Heart left ventricle (tissue), 16 donors: Measurements from ENCODE around the gene LRIG1. TPM values are rescaled to one million over a fixed set of nuclear protein-coding genes. Genes with fewer than 3 reads are reported as not detected.
A peak's percentile ranks its signal among the peaks of the same experiment; 100 is the strongest.

Experiments
- ATAC-seq, 4 donors: fragments of 200-7000 bp; cut with Tn5 transposase; one replicate each; pipeline ENCODE4 v1.9.1; 2020 to 2022; ENCODE audit warnings: moderate library complexity in 4 of 4, mild to moderate bottlenecking in 3 of 4, moderate number of reproducible peaks in 1 of 4
- DNase-seq, 5 donors: peaks; one replicate each; pipeline ENCODE4 v3.0.0-alpha.2; 2020
- H3K27ac ChIP-seq, 12 donors: fragments of 200-600 bp; sonication (generic) in 4 of 12; one replicate each; pipeline versions ENCODE4 v1.5.0 to v1.8.0; 2016 to 2022; ENCODE audit warnings: mild to moderate bottlenecking in 2 of 12
- H3K27me3 ChIP-seq, 9 donors: fragments of 200-600 bp; sonication (generic) in 2 of 9; one replicate each; pipeline versions ENCODE4 v1.5.1 to v1.8.0; 2016 to 2022; ENCODE audit warnings: mild to moderate bottlenecking in 3 of 9
- H3K36me3 ChIP-seq, 9 donors: fragments of 200-600 bp; sonication (generic) in 2 of 9; one replicate each; pipeline versions ENCODE4 v1.5.0 to v1.8.0; 2018 to 2022; ENCODE audit warnings: mild to moderate bottlenecking in 2 of 9
- H3K4me1 ChIP-seq, 12 donors: fragments of 200-600 bp; sonication (generic) in 4 of 12; one replicate each; pipeline versions ENCODE4 v1.5.0 to v1.8.0; 2016 to 2022; ENCODE audit warnings: mild to moderate bottlenecking in 3 of 12
- H3K4me3 ChIP-seq, 12 donors: fragments of 200-600 bp; sonication (generic) in 4 of 12; one replicate each; pipeline versions ENCODE4 v1.5.0 to v1.8.0; 2017 to 2022; ENCODE audit warnings: mild to moderate bottlenecking in 9 of 12, moderate library complexity in 4 of 12
- H3K9me3 ChIP-seq, 12 donors: fragments of 200-600 bp; sonication (generic) in 4 of 12; one replicate each; pipeline versions ENCODE4 v1.5.0 to v1.8.0; 2016 to 2022; ENCODE audit warnings: mild to moderate bottlenecking in 1 of 12
- CTCF ChIP-seq, 12 donors: fragments of 200-600 bp; sonication (generic) in 4 of 12; IDR thresholded peaks; one replicate each; pipeline versions ENCODE4 v1.5.0 to v1.8.0; 2018 to 2022; ENCODE audit warnings: antibody characterized with exemption in 12 of 12, mild to moderate bottlenecking in 5 of 12
- POLR2A ChIP-seq, 2 donors: fragments of 450-650 bp; IDR thresholded peaks; one replicate each; pipeline ENCODE4 v1.6.1; 2017; ENCODE audit warnings: antibody characterized with exemption in 2 of 2, mild to moderate bottlenecking in 2 of 2, moderate library complexity in 2 of 2
- WGBS, 4 donors: extraction: QIAGEN DNeasy Blood & Tissue Kit in 2 of 4; methylation state at CpG; one replicate each; pipeline versions ENCODE4 v1.1.5 to v1.1.7; 2013 to 2018; 5-methylcytosine and 5-hydroxymethylcytosine counted together
- intact Hi-C, 10 donors: fragments of 100-400 bp; cut with DNase I; formaldehyde crosslinking; loops; one replicate each; pipeline versions ENCODE4 v1.11.1 to v1.14.2; 2022
- polyA plus RNA-seq, 2 donors: library from polyadenylated mRNA; stranded (reverse); fragments of 200-250 nt; gene quantifications; one replicate each; pipeline ENCODE4 v1.2.3, GENCODE V29; 2013
- total RNA-seq, 9 donors: library from RNA; depleted of rRNA in 2 of 9; stranded (reverse); fragments of >200 nt in 2 of 9; fragmentation: NEBNext Ultra II Directional in 3 of 9; extraction: Animal tissue kit (Norgen Biotek cat#: 25700) in 3 of 9; gene quantifications; one replicate each; pipeline versions ENCODE4 v1.1.0 to v1.2.4, GENCODE V29; 2016 to 2023
- donor health status: ischemic (EF 13 %, LVEDD 7.1; RV severe dilation, severe dysfunction).
- donor health status: healthy with polysubstance abuse.
- donor health status: DM: no; HTN: yes; CAD: no.
- donor health status: DM: no; HTN: no; CAD: no.
- donor health status: ischemic (EF 25% LVEDD 6.9; RV normal size, moderate dysfunction).
- donor health status: ischemic (EF 25% LVEDD 5.7; RV mildly dilated, moderate dysfunction).
- donor health status: healthy.
- donor health status: DM: yes; HTN: yes; CAD: no.
- donor health status: ischemic (EF 35%, LVEDD 5.7; RV mildly dilated, moderate dysfunction).
- donor health status: nonischemic (EF 11% LVEDD 7.7; RV severe dilation, severe dysfunction).
- donor health status: DM: yes; HTN: yes; CAD: no.
- donor health status: PGD.
- donor health status: ischemic (EF 29% LVEDD 5.4; RV normal size, mild dysfunction).
- donor health status: nonischemic (EF 23%, LVEDD 6.1; RV moderate dilation, normal function).

Gene LRIG1
- total and polyA plus RNA-seq, 11 donors, result 42.3 to 161 (median 88.8) TPM

GRCh38 chr3:66403323-66403990 is 97.4 kb downstream of the LRIG1 start:
- WGBS, 4 donors, result 81 to 87% (median 86%) methylated on average over 12 to 13 of the region's 13 CpGs
- ATAC-seq (no peak), DNase-seq (peak in 1 of 5 donors; percentile 17)
- H3K27me3 ChIP-seq, result no peaks in the 10 kb centered on the region
- peak overlapping the region in 3 of 12 donors; percentile 15 to 81 (median 24) for H3K27ac ChIP-seq
- no peaks in the 10 kb centered on the region for H3K9me3 ChIP-seq
- peaks cover 4 to 68% (median 37%) of the 10 kb centered on the region in 12 donors for H3K4me1 ChIP-seq
- H3K36me3 ChIP-seq, result peaks cover 0 to 75% (median 50%) of the 10 kb centered on the region in 9 donors
- intact Hi-C loops, result loop anchor here in 1 of 10 donors (10.0 kb wide), 1 partner anchor 271 kb away; no protein-coding TSS in a partner anchor
- H3K4me3 ChIP-seq, result no peak overlapping the region
- no peak for TF ChIP-seq CTCF (IDR thresholded peaks at IDR 0.05)
- no peak for TF ChIP-seq POLR2A (IDR thresholded peaks at IDR 0.05)

GRCh38 chr3:66402596-66403290 is 98.1 kb downstream of the LRIG1 start:
- DNase-seq (peak in 1 of 5 donors; percentile 12), ATAC-seq (peak in 2 of 4 donors; percentile 7 to 22)
- TF ChIP-seq POLR2A (IDR thresholded peaks at IDR 0.05) (no peak), CTCF (IDR thresholded peaks at IDR 0.05) (no peak)
- no peaks in the 10 kb centered on the region for H3K27me3 ChIP-seq
- peaks cover 0 to 76% (median 55%) of the 10 kb centered on the region in 9 donors for H3K36me3 ChIP-seq
- H3K4me3 ChIP-seq, result no peak overlapping the region
- H3K4me1 ChIP-seq, result peaks cover 4 to 66% (median 32%) of the 10 kb centered on the region in 12 donors
- H3K27ac ChIP-seq, result peak overlapping the region in 4 of 12 donors; percentile 1 to 81 (median 10)
- H3K9me3 ChIP-seq, result no peaks in the 10 kb centered on the region
- WGBS, 4 donors, result 81 to 88% (median 87%) methylated on average over 13 of the region's 13 CpGs
- intact Hi-C loops, result loop anchor here in 1 of 10 donors (10.0 kb wide), 1 partner anchor 272 kb away; no protein-coding TSS in a partner anchor

- no peaks in the 10 kb centered on the region for H3K27me3 ChIP-seq
- H3K27ac ChIP-seq, result peak overlapping the region in 4 of 12 donors; percentile 9 to 81 (median 20)
- peaks cover 0 to 76% (median 57%) of the 10 kb centered on the region in 9 donors for H3K36me3 ChIP-seq
- peak in 2 of 4 donors; percentile 29 to 31 for ATAC-seq
- H3K9me3 ChIP-seq, result no peaks in the 10 kb centered on the region
- DNase-seq, result peak in 1 of 5 donors; percentile 24
- peaks cover 4 to 61% (median 28%) of the 10 kb centered on the region in 12 donors for H3K4me1 ChIP-seq
- intact Hi-C loops, result loop anchor here in 1 of 10 donors (10.0 kb wide), 1 partner anchor 273 kb away; no protein-coding TSS in a partner anchor
- 75 to 83% (median 81%) methylated on average over 13 to 20 of the region's 20 CpGs for WGBS, 4 donors
- TF ChIP-seq CTCF (IDR thresholded peaks at IDR 0.05) (no peak), POLR2A (IDR thresholded peaks at IDR 0.05) (no peak)
- H3K4me3 ChIP-seq, result no peak overlapping the region
Observed at GRCh38 chr3:66401675-66402491, 98.9 kb downstream of the LRIG1 start.
